Heart right ventricle (tissue), 16 donors: Measurements from ENCODE around the gene SMYD2. TPM values are rescaled to one million over a fixed set of nuclear protein-coding genes. Genes with fewer than 3 reads are reported as not detected.

Experiments
- ATAC-seq, 8 donors: fragments of 200-7000 bp; cut with Tn5 transposase; one replicate each; pipeline ENCODE4 v1.9.1; 2020; ENCODE audit warnings: mild to moderate bottlenecking in 8 of 8, moderate library complexity in 8 of 8, moderate number of reproducible peaks in 1 of 8
- DNase-seq, 2 donors: peaks; one replicate each; pipeline ENCODE4 v3.0.0-alpha.2; 2020
- H3K27ac ChIP-seq, 10 donors: fragments of 200-600 bp; sonication (generic) in 2 of 10; one replicate each; pipeline versions ENCODE4 v1.5.0 to v1.8.0; 2020 to 2022; ENCODE audit warnings: mild to moderate bottlenecking in 3 of 10
- H3K27me3 ChIP-seq, 7 donors: fragments of 200-600 bp; one replicate each; pipeline ENCODE4 v1.8.0; 2021 to 2022; ENCODE audit warnings: mild to moderate bottlenecking in 2 of 7
- H3K36me3 ChIP-seq, 9 donors: fragments of 200-600 bp; sonication (generic) in 1 of 9; one replicate each; pipeline versions ENCODE4 v1.5.0 to v1.8.0; 2020 to 2022; ENCODE audit warnings: mild to moderate bottlenecking in 2 of 9
- H3K4me1 ChIP-seq, 9 donors: fragments of 200-600 bp; sonication (generic) in 1 of 9; one replicate each; pipeline versions ENCODE4 v1.5.0 to v1.8.0; 2020 to 2022; ENCODE audit warnings: mild to moderate bottlenecking in 4 of 9
- H3K4me3 ChIP-seq, 10 donors: fragments of 200-600 bp; sonication (generic) in 2 of 10; one replicate each; pipeline versions ENCODE4 v1.5.0 to v1.8.0; 2020 to 2022; ENCODE audit warnings: mild to moderate bottlenecking in 7 of 10, moderate library complexity in 2 of 10
- H3K9me3 ChIP-seq, 11 donors: fragments of 200-600 bp in 10 of 11; sonication (generic) in 2 of 11; one replicate each; pipeline versions ENCODE4 v1.5.0 to v1.8.0; 2013 to 2022; ENCODE audit warnings: mild to moderate bottlenecking in 2 of 11, control low read depth in 1 of 11, moderate library complexity in 1 of 11
- CTCF ChIP-seq, 9 donors: fragments of 200-600 bp; sonication (generic) in 2 of 9; IDR thresholded peaks; one replicate each; pipeline versions ENCODE4 v1.5.0 to v1.8.0; 2021 to 2022; ENCODE audit warnings: antibody characterized with exemption in 9 of 9, mild to moderate bottlenecking in 5 of 9, moderate library complexity in 1 of 9
- WGBS, 2 donors: extraction: QIAGEN DNeasy Blood & Tissue Kit; methylation state at CpG; one replicate each; pipeline ENCODE4 v1.1.7; 2013; ENCODE audit warnings: inconsistent platforms in 1 of 2; 5-methylcytosine and 5-hydroxymethylcytosine counted together
- intact Hi-C, 10 donors: fragments of 100-400 bp; cut with DNase I; formaldehyde crosslinking; loops; one replicate each; pipeline versions ENCODE4 v1.11.1 to v1.14.2; 2022
- polyA plus RNA-seq, 2 donors: library from polyadenylated mRNA; stranded (reverse); fragments of 200-250 nt; gene quantifications; one replicate each; pipeline ENCODE4 v1.2.3, GENCODE V29; 2013
- total RNA-seq, 10 donors: library from RNA; stranded (reverse); fragmentation: NEBNext Ultra II Directional in 3 of 10; extraction: Animal tissue kit (Norgen Biotek cat#: 25700) in 3 of 10; gene quantifications; one replicate each; pipeline versions ENCODE4 v1.2.1 to v1.2.4, GENCODE V29; 2021 to 2023
- donor health status: Arrhythmogenic right ventricular cardiomyopathy.
- donor health status: ischemic (EF 13 %, LVEDD 7.1; RV severe dilation, severe dysfunction).
- donor health status: healthy with polysubstance abuse.
- donor health status: DM: no; HTN: yes; CAD: no.
- donor health status: DM: no; HTN: no; CAD: no.
- donor health status: ischemic (EF 25% LVEDD 6.9; RV normal size, moderate dysfunction).
- donor health status: ischemic (EF 25% LVEDD 5.7; RV mildly dilated, moderate dysfunction).
- donor health status: healthy.
- donor health status: DM: yes; HTN: yes; CAD: no.
- donor health status: Ischemic cardiomyopathy.
- donor health status: ischemic (EF 35%, LVEDD 5.7; RV mildly dilated, moderate dysfunction).
- donor health status: nonischemic (EF 11% LVEDD 7.7; RV severe dilation, severe dysfunction).
- donor health status: DM: yes; HTN: yes; CAD: no.
- donor health status: PGD.
- donor health status: ischemic (EF 29% LVEDD 5.4; RV normal size, mild dysfunction).
- donor health status: nonischemic (EF 23%, LVEDD 6.1; RV moderate dilation, normal function).

Gene SMYD2
- total and polyA plus RNA-seq, 12 donors: 97.3 to 438 (median 292) TPM

- Histone ChIP-seq H3K4me3 (no peak overlapping the region), H3K4me1 (peaks cover 0 to 33% (median 20%) of the 10 kb centered on the region in 9 donors), H3K27ac (peak overlapping the region in 6 of 10 donors; percentile 11 to 71 (median 66)), H3K36me3 (peaks cover 0 to 88% (median 7%) of the 10 kb centered on the region in 9 donors), H3K27me3 (no peaks in the 10 kb centered on the region), H3K9me3 (no peaks in the 10 kb centered on the region)
- intact Hi-C loops: loop anchor here in 1 of 10 donors (5.0 kb wide), 1 partner anchor 35 kb away; no protein-coding TSS in a partner anchor
- DNase-seq (no peak), ATAC-seq (peak in 4 of 8 donors; percentile 55 to 75 (median 64))
- TF ChIP-seq CTCF (IDR thresholded peaks at IDR 0.05): no peak
- 15 to 23% methylated on average over 5 of the region's 5 CpGs for WGBS, 2 donors
Observed at GRCh38 chr1:214372092-214372491, 91.1 kb downstream of the SMYD2 start.

GRCh38 chr1:214377485-214377884 lies 96.5 kb downstream of the SMYD2 start:
- H3K27ac ChIP-seq: no peak overlapping the region
- peaks cover 0 to 92% (median 11%) of the 10 kb centered on the region in 9 donors for H3K36me3 ChIP-seq

GRCh38 chr1:214377886-214378285 lies 96.9 kb downstream of the SMYD2 start:
- no peak for TF ChIP-seq CTCF (IDR thresholded peaks at IDR 0.05)
- intact Hi-C loops: no loop called here
- WGBS, 2 donors: 91 to 95% methylated on average over 9 of the region's 9 CpGs
- Histone ChIP-seq H3K4me1 (peaks cover 0 to 7% (median 0%) of the 10 kb centered on the region in 9 donors), H3K27ac (no peak overlapping the region), H3K4me3 (no peak overlapping the region), H3K27me3 (no peaks in the 10 kb centered on the region), H3K9me3 (no peaks in the 10 kb centered on the region), H3K36me3 (peaks cover 0 to 92% (median 15%) of the 10 kb centered on the region in 9 donors)
- DNase-seq: no peak
- ATAC-seq: no peak

More at GRCh38 chr1:214377485-214377884, 96.5 kb downstream of the SMYD2 start:
- 94 to 98% methylated on average over 2 of the region's 2 CpGs for WGBS, 2 donors
- intact Hi-C loops: no loop called here
- no peak for TF ChIP-seq CTCF (IDR thresholded peaks at IDR 0.05)
- DNase-seq: no peak
- Histone ChIP-seq H3K4me3 (no peak overlapping the region), H3K9me3 (no peaks in the 10 kb centered on the region), H3K4me1 (peaks cover 0 to 11% (median 2%) of the 10 kb centered on the region in 9 donors), H3K27me3 (no peaks in the 10 kb centered on the region)
- ATAC-seq: no peak

GRCh38 chr1:214378492-214378891 lies 97.5 kb downstream of the SMYD2 start:
- no peak for DNase-seq
- Histone ChIP-seq H3K4me3 (no peak overlapping the region), H3K27ac (no peak overlapping the region), H3K27me3 (no peaks in the 10 kb centered on the region), H3K36me3 (peaks cover 5 to 95% (median 21%) of the 10 kb centered on the region in 9 donors), H3K9me3 (no peaks in the 10 kb centered on the region), H3K4me1 (peaks cover 0 to 6% (median 0%) of the 10 kb centered on the region in 9 donors)
- intact Hi-C loops: no loop called here
- ATAC-seq: no peak
- WGBS, 2 donors: 94 to 97% methylated on average over 8 of the region's 8 CpGs
- TF ChIP-seq CTCF (IDR thresholded peaks at IDR 0.05): no peak
